Coronary artery (tissue), 2 donors: Measurements from ENCODE around the gene CCDC78.

ENCODE experiments used
- DNase-seq: peaks from one replicate; pipeline ENCODE4 v3.0.0-alpha.2; 2017; ENCODE audit warnings: low spot score
- H3K27ac ChIP-seq, 2 donors: fragments of 200-600 bp; sonication (generic); one replicate each; pipeline ENCODE4 v1.5.1; 2016 to 2019
- H3K4me3 ChIP-seq: fragments of 200-600 bp; sonication (generic); 2 replicates; pipeline ENCODE4 v1.5.1; 2016; ENCODE audit warnings: mild to moderate bottlenecking, moderate library complexity
- CTCF ChIP-seq: fragments of 200-600 bp; sonication (generic); IDR thresholded peaks from one replicate; pipeline ENCODE4 v1.5.1; 2019; ENCODE audit warnings: antibody characterized with exemption

Gene CCDC78

GRCh38 chr16:751152-752006 lies 25.1 kb upstream of the CCDC78 start:
- no peak overlapping the region for H3K4me3 ChIP-seq
- no peak for DNase-seq
- no peak for TF ChIP-seq CTCF

GRCh38 chr16:750485-750884 lies 24.2 kb upstream of the CCDC78 start:
- no peak overlapping the region for H3K4me3 ChIP-seq
- H3K27ac ChIP-seq = no peak overlapping the region
- no peak for DNase-seq
- no peak for TF ChIP-seq CTCF

More at GRCh38 chr16:751152-752006, 25.1 kb upstream of the CCDC78 start:
- no peak overlapping the region for H3K27ac ChIP-seq

DNA sequence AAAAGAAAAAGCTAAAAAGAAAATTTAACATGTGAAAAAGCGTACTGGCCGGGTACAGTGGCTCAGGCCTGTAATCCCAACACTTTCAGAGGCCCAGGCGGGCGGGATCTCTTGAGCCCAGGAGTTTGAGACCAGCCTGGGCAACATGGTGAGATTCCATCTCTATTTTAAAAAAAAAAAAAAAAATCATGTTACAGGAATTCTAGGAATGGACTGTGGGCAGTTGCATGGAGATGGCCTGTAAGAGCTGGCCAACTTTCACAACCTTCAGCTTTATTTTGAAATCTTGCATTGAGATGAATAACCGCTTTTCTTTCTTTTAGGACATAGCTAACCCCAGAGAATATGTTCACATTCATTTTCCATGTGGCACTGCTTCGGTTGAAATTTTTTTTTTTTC lies 22.8 kb upstream of the CCDC78 start:
- no peak overlapping the region for H3K27ac ChIP-seq
- TF ChIP-seq CTCF = no peak
- DNase-seq = no peak
- no peak overlapping the region for H3K4me3 ChIP-seq

DNA sequence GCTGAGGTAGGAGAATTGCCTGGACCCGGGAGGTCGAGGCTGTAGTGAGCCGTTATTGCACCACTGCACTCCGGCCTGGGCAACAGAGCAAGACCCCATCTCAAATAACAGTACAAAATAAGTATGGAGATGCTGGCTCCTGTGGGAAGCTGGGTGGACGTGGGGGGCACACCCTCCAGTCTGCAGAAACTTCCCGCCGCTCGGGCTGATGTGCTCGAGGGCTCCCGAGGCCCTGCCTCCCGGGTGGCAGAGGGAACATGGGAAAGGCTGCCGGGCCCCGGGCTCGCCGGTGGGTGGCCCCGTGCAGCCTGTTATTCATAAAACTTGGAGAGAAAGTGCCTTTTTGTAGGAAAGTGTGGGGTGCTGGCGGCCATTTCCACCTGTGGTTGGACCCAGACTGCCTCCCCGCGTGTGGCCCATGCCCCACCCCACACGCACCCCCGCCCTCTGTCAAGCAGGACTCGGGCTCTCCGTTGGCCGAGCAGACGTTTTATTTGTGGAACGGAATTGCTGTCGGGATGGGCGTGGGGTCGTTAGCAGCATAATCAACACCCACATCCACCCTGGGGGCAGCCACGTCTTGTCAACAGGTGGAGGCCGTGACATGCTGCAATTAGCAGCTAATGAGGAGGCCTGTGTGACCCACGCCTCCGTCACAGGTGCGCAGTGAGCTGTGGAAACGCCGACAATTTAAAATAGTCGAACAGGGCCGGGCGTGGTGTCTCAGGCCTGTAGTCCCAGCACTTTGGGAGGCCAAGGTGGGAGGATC lies 21.9 kb upstream of the CCDC78 start:
- Histone ChIP-seq H3K4me3 (no peak overlapping the region), H3K27ac (no peak overlapping the region)
- no peak for DNase-seq
- no peak for TF ChIP-seq CTCF

DNA sequence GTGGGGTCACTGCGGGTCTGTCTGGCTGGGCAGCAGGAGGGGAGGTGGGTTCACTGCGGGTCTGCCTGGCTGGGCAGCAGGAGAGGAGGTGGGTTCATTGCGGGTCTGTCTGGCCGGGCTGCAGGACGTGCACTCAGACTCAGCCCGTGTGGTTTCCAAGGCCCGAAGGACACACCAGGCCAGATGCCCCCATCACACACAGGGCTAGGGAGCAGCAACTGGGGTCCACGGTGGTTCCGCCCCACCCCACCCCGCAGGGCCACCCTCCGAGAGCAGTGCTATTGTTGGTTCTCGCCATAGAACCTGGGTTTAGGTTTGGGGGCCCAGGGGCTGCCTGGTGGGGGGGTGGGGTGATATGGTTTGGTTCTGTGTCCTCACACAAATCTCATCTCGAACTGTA lies 20.4 kb upstream of the CCDC78 start:
- TF ChIP-seq CTCF = no peak
- Histone ChIP-seq H3K4me3 (no peak overlapping the region), H3K27ac (no peak overlapping the region)
- no peak for DNase-seq

- TF ChIP-seq CTCF = no peak
- H3K4me3 ChIP-seq = no peak overlapping the region
- DNase-seq = no peak
- no peak overlapping the region for H3K27ac ChIP-seq
Measured at GRCh38 chr16:745739-746138, 19.5 kb upstream of the CCDC78 start.
